ENCODE data around the gene STK17B. TPM values are rescaled to one million over a fixed set of nuclear protein-coding genes. Genes with fewer than 3 reads are reported as not detected.

Gene STK17B
- total RNA-seq, 1 experiment from 2014 or later, result 16.9 TPM

DNA sequence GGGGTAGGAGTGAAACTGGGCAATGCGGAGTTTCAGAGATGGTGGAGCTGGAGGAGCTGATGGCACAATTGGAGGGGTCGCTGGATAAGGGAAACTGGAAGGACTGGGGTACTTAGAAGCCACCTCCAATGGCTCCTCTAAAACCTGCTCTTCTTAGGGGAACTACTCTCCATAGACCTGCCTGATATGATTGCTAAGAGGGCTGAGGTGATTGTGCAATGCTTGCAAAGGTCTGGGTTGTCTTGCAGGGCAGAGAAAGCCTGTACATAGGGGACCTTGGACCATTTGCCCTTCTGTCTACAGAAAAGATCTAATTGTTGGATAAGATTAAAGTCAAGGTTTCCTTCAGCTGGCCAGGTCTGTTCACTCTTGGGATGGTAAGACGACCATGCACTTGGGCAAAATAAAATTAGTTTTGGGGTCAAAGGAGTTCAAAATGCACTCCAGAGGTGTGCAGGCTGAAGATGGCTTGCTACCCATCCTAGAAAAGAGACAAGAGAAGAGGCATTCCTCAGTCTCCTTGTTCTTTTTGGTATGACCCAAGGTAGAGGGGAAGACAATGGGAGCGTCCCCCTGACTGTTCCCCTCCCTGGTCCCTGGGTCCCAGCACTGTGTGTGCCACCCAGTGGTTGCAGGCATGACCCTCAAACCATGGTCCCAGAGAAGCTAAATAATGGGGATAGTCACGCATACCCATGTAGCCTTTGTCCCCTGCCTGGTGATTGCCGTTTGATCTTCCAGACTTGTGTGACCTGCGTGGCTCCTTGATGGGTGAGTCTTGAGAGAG, 41.1 kb downstream of the STK17B start:
- H3K27ac ChIP-seq (ENCODE audit: low read depth, low read length), result no peak overlapping the region
- H3K27me3 ChIP-seq (ENCODE audit: insufficient read depth, low read length), result no peaks in the 10 kb centered on the region
- no peak overlapping the region for H3K4me2 ChIP-seq (ENCODE audit: low read length)
- H3K9ac ChIP-seq (ENCODE audit: low read length), result no peak overlapping the region
- intact Hi-C loops (cut with micrococcal nuclease), result loop anchor here (2.0 to 10.0 kb wide), 4 partner anchors 162 to 1645 kb away; no protein-coding TSS in a partner anchor
- no peaks in the 10 kb centered on the region for H3K79me2 ChIP-seq (ENCODE audit: insufficient read depth, low read length)
- no peaks in the 10 kb centered on the region; a peak in 1 of 4 replicates for H3K4me1 ChIP-seq (ENCODE audit: control insufficient read depth in 1 of 2, insufficient read depth in 2 of 2, low read length in 2 of 2)
- CTCF ChIA-PET, result interaction anchor here (0.8 to 3.5 kb wide), 3 partner anchors 205 to 324 kb away, joined by 3 to 20 read pairs (median 13); no protein-coding TSS in a partner anchor
- no peak for TF ChIP-seq RAD21 (IDR thresholded peaks at IDR 0.05; ENCODE audit: low read depth)
- TF ChIP-seq, protein P1, sequence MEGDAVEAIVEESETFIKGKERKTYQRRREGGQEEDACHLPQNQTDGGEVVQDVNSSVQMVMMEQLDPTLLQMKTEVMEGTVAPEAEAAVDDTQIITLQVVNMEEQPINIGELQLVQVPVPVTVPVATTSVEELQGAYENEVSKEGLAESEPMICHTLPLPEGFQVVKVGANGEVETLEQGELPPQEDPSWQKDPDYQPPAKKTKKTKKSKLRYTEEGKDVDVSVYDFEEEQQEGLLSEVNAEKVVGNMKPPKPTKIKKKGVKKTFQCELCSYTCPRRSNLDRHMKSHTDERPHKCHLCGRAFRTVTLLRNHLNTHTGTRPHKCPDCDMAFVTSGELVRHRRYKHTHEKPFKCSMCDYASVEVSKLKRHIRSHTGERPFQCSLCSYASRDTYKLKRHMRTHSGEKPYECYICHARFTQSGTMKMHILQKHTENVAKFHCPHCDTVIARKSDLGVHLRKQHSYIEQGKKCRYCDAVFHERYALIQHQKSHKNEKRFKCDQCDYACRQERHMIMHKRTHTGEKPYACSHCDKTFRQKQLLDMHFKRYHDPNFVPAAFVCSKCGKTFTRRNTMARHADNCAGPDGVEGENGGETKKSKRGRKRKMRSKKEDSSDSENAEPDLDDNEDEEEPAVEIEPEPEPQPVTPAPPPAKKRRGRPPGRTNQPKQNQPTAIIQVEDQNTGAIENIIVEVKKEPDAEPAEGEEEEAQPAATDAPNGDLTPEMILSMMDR (IDR thresholded peaks at IDR 0.05 in 2 of 3, conservative IDR thresholded peaks at IDR 0.05 in 1 of 3; ENCODE audit: borderline replicate concordance in 1 of 3, insufficient read depth in 1 of 3, low read depth in 2 of 3, low read length in 2 of 3), result no peak
- TF ChIP-seq, protein P2, sequence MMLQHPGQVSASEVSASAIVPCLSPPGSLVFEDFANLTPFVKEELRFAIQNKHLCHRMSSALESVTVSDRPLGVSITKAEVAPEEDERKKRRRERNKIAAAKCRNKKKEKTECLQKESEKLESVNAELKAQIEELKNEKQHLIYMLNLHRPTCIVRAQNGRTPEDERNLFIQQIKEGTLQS (IDR thresholded peaks at IDR 0.05), result no peak
- TF ChIP-seq POLR2AphosphoS5 (IDR thresholded peaks at IDR 0.05; ENCODE audit: low read depth, low read length), result no peak
- TF ChIP-seq ZFX (IDR thresholded peaks at IDR 0.05), result no peak
- TF ChIP-seq JUND (IDR thresholded peaks at IDR 0.05), result no peak
- TF ChIP-seq SRF (IDR thresholded peaks at IDR 0.05; ENCODE audit: low read depth), result no peak
- TF ChIP-seq, protein P3, sequence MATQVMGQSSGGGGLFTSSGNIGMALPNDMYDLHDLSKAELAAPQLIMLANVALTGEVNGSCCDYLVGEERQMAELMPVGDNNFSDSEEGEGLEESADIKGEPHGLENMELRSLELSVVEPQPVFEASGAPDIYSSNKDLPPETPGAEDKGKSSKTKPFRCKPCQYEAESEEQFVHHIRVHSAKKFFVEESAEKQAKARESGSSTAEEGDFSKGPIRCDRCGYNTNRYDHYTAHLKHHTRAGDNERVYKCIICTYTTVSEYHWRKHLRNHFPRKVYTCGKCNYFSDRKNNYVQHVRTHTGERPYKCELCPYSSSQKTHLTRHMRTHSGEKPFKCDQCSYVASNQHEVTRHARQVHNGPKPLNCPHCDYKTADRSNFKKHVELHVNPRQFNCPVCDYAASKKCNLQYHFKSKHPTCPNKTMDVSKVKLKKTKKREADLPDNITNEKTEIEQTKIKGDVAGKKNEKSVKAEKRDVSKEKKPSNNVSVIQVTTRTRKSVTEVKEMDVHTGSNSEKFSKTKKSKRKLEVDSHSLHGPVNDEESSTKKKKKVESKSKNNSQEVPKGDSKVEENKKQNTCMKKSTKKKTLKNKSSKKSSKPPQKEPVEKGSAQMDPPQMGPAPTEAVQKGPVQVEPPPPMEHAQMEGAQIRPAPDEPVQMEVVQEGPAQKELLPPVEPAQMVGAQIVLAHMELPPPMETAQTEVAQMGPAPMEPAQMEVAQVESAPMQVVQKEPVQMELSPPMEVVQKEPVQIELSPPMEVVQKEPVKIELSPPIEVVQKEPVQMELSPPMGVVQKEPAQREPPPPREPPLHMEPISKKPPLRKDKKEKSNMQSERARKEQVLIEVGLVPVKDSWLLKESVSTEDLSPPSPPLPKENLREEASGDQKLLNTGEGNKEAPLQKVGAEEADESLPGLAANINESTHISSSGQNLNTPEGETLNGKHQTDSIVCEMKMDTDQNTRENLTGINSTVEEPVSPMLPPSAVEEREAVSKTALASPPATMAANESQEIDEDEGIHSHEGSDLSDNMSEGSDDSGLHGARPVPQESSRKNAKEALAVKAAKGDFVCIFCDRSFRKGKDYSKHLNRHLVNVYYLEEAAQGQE (IDR thresholded peaks at IDR 0.05; ENCODE audit: low read depth), result no peak
- no peak for TF ChIP-seq TCF7L2 (IDR thresholded peaks at IDR 0.05; ENCODE audit: borderline replicate concordance, extremely low read depth, insufficient read depth, insufficient read length)
- TF ChIP-seq EZH2phosphoT487 (IDR thresholded peaks at IDR 0.05; ENCODE audit: borderline replicate concordance), result no peak
- no peak for TF ChIP-seq POLR2A (IDR thresholded peaks at IDR 0.05; ENCODE audit: borderline replicate concordance, extremely low read depth, insufficient read depth, insufficient read length)
- no peak for TF ChIP-seq EGR1 (IDR thresholded peaks at IDR 0.05; ENCODE audit: low read depth)
- TF ChIP-seq, protein P4, sequence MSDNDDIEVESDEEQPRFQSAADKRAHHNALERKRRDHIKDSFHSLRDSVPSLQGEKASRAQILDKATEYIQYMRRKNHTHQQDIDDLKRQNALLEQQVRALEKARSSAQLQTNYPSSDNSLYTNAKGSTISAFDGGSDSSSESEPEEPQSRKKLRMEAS (IDR thresholded peaks at IDR 0.05), result no peak
- no peak for TF ChIP-seq EZH2 (IDR thresholded peaks at IDR 0.05)
- no peak for TF ChIP-seq ELF1 (IDR thresholded peaks at IDR 0.05; ENCODE audit: borderline replicate concordance, low read depth)
- no peak for TF ChIP-seq CBX3 (IDR thresholded peaks at IDR 0.05; ENCODE audit: low read depth)
- ATAC-seq (no peak), DNase-seq (ENCODE audit: low read depth, low spot score) (no peak)
- H3K4me3 ChIP-seq (replicated peaks in 1 of 2; ENCODE audit: low read depth in 1 of 2, low read length in 2 of 2), result no peak overlapping the region
- no peaks in the 10 kb centered on the region for H3K9me3 ChIP-seq (ENCODE audit: control insufficient read depth in 1 of 2, insufficient read depth in 1 of 2, low read depth in 1 of 2, low read length in 2 of 2)
- H3K9me2 ChIP-seq (ENCODE audit: insufficient read depth), result no peaks in the 10 kb centered on the region
- no TSS peak for BruUV-seq (replicated peaks)
- H4K20me1 ChIP-seq (ENCODE audit: insufficient read depth), result no peaks in the 10 kb centered on the region
- RAD21 ChIA-PET (ENCODE audit: low non-redundant PET in 1 of 2, low total read pairs in 2 of 2, uncharacterized antibody in 2 of 2, unreplicated experiment in 2 of 2), result interaction anchor here (0.7 kb wide), 2 partner anchors 88 to 207 kb away, joined by 3 to 4 read pairs; no protein-coding TSS in a partner anchor
- no peaks in the 10 kb centered on the region for H3K36me3 ChIP-seq (ENCODE audit: control insufficient read depth in 1 of 2, insufficient read depth in 2 of 2, low read length in 2 of 2)
- POLR2A ChIA-PET, result no interaction called here
- H2AFZ ChIP-seq (ENCODE audit: low read depth, low read length, poor library complexity, severe bottlenecking), result no peak overlapping the region

All from HCT116 (cell line).